Measurements from ENCODE around the gene RFTN1. TPM values are rescaled to one million over a fixed set of nuclear protein-coding genes. Genes with fewer than 3 reads are reported as not detected.
A peak's percentile ranks its signal among the peaks of the same experiment; 100 is the strongest.

The RFTN1 gene
- total RNA-seq, 4 donors from 2014 or later = 11.2 to 39.5 (median 25.6) TPM

GRCh38 chr3:16511681-16512434, 1.6 kb downstream of the RFTN1 start:
- intact Hi-C loops (cut with DNase I; ENCODE audit: low total_unique reads) = no loop called here
- peak; percentile 45 to 90 for DNase-seq (ENCODE audit: low spot score in 2 of 2)
- TF ChIP-seq CTCF (IDR thresholded peaks at IDR 0.05) = no peak
- no peak for TF ChIP-seq POLR2A (IDR thresholded peaks at IDR 0.05)
- H3K4me3 ChIP-seq (ENCODE audit: low read depth, poor library complexity, severe bottlenecking) = no peak overlapping the region
- WGBS, 2 donors = 23 to 28% methylated on average over 11 of the region's 11 CpGs

DNA sequence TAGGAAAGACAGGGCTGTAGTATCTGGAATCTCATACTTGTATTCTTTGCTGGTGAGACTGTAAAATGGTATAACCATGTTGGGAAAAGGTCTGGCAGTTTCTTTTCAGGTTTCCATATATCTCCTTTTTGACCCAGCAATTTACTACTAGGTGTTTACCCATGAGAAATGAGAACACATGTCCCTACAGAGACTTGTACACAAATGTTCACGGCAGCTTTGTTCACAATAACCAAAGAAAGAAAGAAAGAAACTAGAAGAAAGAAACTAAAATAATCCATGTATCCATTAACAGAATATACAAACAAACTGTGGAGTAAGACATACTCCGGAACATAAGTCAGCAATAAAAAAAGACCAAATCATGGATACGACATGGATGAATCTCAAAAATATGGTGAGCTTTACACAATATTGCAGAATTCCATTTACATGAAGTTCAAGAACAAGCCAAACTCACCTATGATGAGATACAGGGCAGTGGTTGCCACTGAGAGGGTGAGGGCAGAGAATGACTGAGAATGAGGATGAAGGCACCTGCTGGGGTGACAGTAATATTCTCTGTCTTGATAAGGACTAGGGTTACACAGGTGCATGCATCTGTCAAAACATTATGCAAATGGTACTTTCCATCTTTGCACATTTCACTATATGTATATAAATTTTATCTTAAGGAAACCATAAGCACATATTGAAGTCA, 2.7 kb downstream of the RFTN1 start:
- intact Hi-C loops (cut with DNase I; ENCODE audit: low total_unique reads) = no loop called here
- TF ChIP-seq CTCF (IDR thresholded peaks at IDR 0.05) = no peak
- no peak for TF ChIP-seq POLR2A (IDR thresholded peaks at IDR 0.05)
- no peak overlapping the region for H3K4me3 ChIP-seq (ENCODE audit: low read depth, poor library complexity, severe bottlenecking)
- no peak for DNase-seq (ENCODE audit: low spot score in 2 of 2)
- 90 to 92% methylated on average over 3 of the region's 3 CpGs for WGBS, 2 donors

DNA sequence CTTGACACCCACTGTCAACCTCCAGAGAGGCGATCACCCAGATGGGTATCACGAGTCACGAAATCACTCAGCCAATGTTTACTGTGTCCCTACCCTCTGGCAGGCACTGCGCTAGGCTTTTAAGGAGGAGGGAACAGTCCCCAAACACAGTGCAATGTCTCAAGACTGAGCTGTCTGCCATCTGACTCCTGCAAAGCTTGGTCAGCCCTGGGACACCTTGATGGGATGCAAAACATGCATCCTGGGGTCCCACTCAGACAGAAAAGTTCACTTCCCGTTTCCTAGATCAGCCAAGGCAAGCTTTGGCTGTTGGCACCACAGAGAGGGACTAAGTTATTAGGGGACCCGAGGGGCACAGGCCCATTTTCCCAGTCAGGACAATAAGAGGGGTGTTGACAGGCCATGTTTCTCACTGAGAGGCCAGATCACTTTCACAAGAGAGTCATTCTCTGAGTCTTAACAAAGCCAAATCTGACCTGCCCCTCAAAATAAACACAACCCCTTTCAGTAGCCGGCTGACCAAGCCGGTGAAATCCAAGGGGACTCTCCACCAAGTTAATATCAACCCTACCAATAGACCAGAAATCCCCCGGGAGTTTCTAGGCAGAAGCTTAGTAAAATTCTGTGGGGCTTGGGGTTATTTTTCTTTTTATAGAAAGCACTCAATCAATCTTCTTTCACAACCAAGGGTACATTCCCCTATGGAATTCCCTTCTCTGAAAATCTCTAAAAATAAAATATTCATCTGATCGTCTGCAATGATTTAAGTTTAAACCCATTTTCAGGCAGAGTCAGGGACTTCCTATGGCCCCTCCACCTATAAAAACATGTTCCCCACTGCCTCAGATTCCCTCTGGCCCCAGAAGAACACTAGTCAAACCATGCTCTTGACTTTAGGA, 3.5 kb downstream of the RFTN1 start:
- 72 to 73% methylated on average over 10 of the region's 10 CpGs for WGBS, 2 donors
- intact Hi-C loops (cut with DNase I; ENCODE audit: low total_unique reads) = no loop called here
- no peak for TF ChIP-seq POLR2A (IDR thresholded peaks at IDR 0.05)
- no peak for TF ChIP-seq CTCF (IDR thresholded peaks at IDR 0.05)
- no peak overlapping the region for H3K4me3 ChIP-seq (ENCODE audit: low read depth, poor library complexity, severe bottlenecking)
- DNase-seq (ENCODE audit: low spot score in 2 of 2) = no peak

DNA sequence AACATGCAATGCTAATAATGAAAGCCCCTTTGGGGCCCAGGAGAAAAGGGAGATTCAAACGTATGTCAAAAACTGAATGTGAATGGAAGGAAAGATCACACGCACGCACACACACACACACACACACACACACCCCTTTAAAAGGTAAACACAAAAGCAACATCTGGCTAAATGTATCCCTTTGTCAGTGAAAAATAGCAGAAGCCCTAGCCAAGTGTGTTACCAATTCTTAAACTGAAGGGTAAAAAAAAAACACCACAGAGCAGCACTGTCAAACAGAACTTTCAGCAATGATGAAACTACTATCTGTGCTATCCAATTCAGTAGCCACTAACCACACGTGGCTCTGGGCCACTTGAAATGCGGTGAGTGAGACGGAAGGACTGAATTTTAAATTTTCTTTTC, 4.9 kb downstream of the RFTN1 start:
- H3K4me3 ChIP-seq (ENCODE audit: low read depth, poor library complexity, severe bottlenecking) = no peak overlapping the region
- 52 to 60% methylated on average over 6 of the region's 6 CpGs for WGBS, 2 donors
- no peak for TF ChIP-seq POLR2A (IDR thresholded peaks at IDR 0.05)
- TF ChIP-seq CTCF (IDR thresholded peaks at IDR 0.05) = no peak
- intact Hi-C loops (cut with DNase I; ENCODE audit: low total_unique reads) = no loop called here
- DNase-seq (ENCODE audit: low spot score in 2 of 2) = no peak

DNA sequence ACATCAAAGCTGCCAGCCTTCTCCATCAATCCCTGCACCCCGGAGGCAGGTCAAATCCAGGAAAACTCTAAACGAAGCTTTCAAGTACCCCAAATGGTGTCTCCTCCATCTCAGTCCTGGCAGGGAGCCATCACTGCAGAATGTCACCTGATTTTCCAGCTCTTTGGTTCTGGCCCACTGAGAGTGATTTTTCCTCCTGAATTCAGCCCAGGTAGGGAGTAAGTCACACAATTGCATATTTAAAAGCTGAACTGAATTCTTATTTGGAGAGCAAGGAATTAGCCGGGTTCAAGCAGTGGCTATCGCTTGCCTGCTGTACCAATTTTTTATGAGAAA, 5.3 kb downstream of the RFTN1 start:
- 88% methylated on average over 4 of the region's 4 CpGs for WGBS, 2 donors
- no peak for DNase-seq (ENCODE audit: low spot score in 2 of 2)
- no peak for TF ChIP-seq POLR2A (IDR thresholded peaks at IDR 0.05)
- no peak for TF ChIP-seq CTCF (IDR thresholded peaks at IDR 0.05)
- H3K4me3 ChIP-seq (ENCODE audit: low read depth, poor library complexity, severe bottlenecking) = no peak overlapping the region
- intact Hi-C loops (cut with DNase I; ENCODE audit: low total_unique reads) = no loop called here

All from lower leg skin (tissue), 4 donors.